H1 (cell line): Measurements from ENCODE around the gene TMTC2. TPM values are rescaled to one million over a fixed set of nuclear protein-coding genes. Genes with fewer than 3 reads are reported as not detected.

Experiments used
- polyA plus RNA-seq, 7 experiments: library from polyadenylated mRNA; depleted of rRNA in 3 of 7; stranded (reverse) in 5 of 7; unstranded in 2 of 7; fragments of >200 nt in 5 of 7; fragments of 200-250 nt in 2 of 7; gene quantifications; 1 replicate in 5 of 7; 2 replicates in 1 of 7; 4 replicates in 1 of 7; pipeline versions ENCODE4 v1.2.1 to v1.2.3, GENCODE V29; 2011 to 2013; ENCODE audit warnings: missing spikeins in 2 of 7, mixed read lengths in 2 of 7
- small RNA-seq: library from polyadenylated mRNA; stranded (forward); fragments of <200 nt; extraction: miRNeasy Mini kit (QIAGEN cat#:217004); gene quantifications from one replicate; pipeline ENCODE3, GENCODE V24; 2013; ENCODE audit not compliant: insufficient read depth
- total RNA-seq: library from RNA; stranded (reverse); fragmentation: NEBNext Ultra II Directional; extraction: Animal tissue kit (Norgen Biotek cat#: 25700); gene quantifications from 2 replicates; pipeline ENCODE4 v1.2.1, GENCODE V29; 2021

The TMTC2 gene
- total and polyA plus RNA-seq, 2 of the 8 experiments (the other 6 are each of a cell fraction or from before 2014, with no cell fraction given), result 2.3 to 3.9 TPM

Small RNA genes lying within 50 kb of the gene (small RNA-seq; reads per million reads assigned to genes)
- not detected for gene RNU6-977P
